ENCODE results near the gene DNAJC3.

Gene DNAJC3

GRCh38 chr13:95822303-95822702 lies 145.4 kb downstream of the DNAJC3 start:
- Histone ChIP-seq H3K27me3 (ENCODE audit: control insufficient read depth, low read length) (no peaks in the 10 kb centered on the region), H3F3A (ENCODE audit: control insufficient read depth, insufficient read depth) (no peaks in the 10 kb centered on the region), H3K4me1 (ENCODE audit: control insufficient read depth, low read length) (no peaks in the 10 kb centered on the region), H3K27ac (ENCODE audit: low read depth, low read length) (no peak overlapping the region), H3K4me3 (ENCODE audit: low read length) (no peak overlapping the region), H3K79me2 (ENCODE audit: control insufficient read depth, low read length) (no peaks in the 10 kb centered on the region), H3K36me3 (ENCODE audit: control insufficient read depth, low read length) (peaks cover 3% of the 10 kb centered on the region; the same call in 1 of the 2 replicates), H4K20me1 (ENCODE audit: control insufficient read depth, insufficient read depth, low read depth, low read length) (no peaks in the 10 kb centered on the region), H3K4me2 (ENCODE audit: low read length) (no peak overlapping the region), H3K9me2 (replicated peaks; ENCODE audit: control insufficient read depth, low read length) (no peaks in the 10 kb centered on the region), H3K9me3 (ENCODE audit: control insufficient read depth, insufficient read depth, low read length) (no peaks in the 10 kb centered on the region)
- TF ChIP-seq EZH2phosphoT487 (IDR thresholded peaks at IDR 0.05; ENCODE audit: borderline replicate concordance, low read length) (no peak), CTCF (IDR thresholded peaks at IDR 0.05; ENCODE audit: low read depth, low read length, poor library complexity, severe bottlenecking) (no peak)

- H3K79me2 ChIP-seq (ENCODE audit: control insufficient read depth, low read length) = no peaks in the 10 kb centered on the region
- no peaks in the 10 kb centered on the region for H4K20me1 ChIP-seq (ENCODE audit: control insufficient read depth, insufficient read depth, low read depth, low read length)
- no peak overlapping the region for H3K4me3 ChIP-seq (ENCODE audit: low read length)
- no peaks in the 10 kb centered on the region for H3K4me1 ChIP-seq (ENCODE audit: control insufficient read depth, low read length)
- no peaks in the 10 kb centered on the region for H3K9me2 ChIP-seq (replicated peaks; ENCODE audit: control insufficient read depth, low read length)
- TF ChIP-seq CTCF (IDR thresholded peaks at IDR 0.05; ENCODE audit: low read depth, low read length, poor library complexity, severe bottlenecking) (no peak), EZH2phosphoT487 (IDR thresholded peaks at IDR 0.05; ENCODE audit: borderline replicate concordance, low read length) (no peak)
- no peaks in the 10 kb centered on the region for H3F3A ChIP-seq (ENCODE audit: control insufficient read depth, insufficient read depth)
- H3K27me3 ChIP-seq (ENCODE audit: control insufficient read depth, low read length) = no peaks in the 10 kb centered on the region
- no peaks in the 10 kb centered on the region for H3K9me3 ChIP-seq (ENCODE audit: control insufficient read depth, insufficient read depth, low read length)
- no peak overlapping the region for H3K4me2 ChIP-seq (ENCODE audit: low read length)
- H3K36me3 ChIP-seq (ENCODE audit: control insufficient read depth, low read length) = no peaks in the 10 kb centered on the region; the same call in 1 of the 2 replicates
- no peak overlapping the region for H3K27ac ChIP-seq (ENCODE audit: low read depth, low read length)
These were observed 156.2 kb downstream of the DNAJC3 start for GRCh38 chr13:95833126-95833525.

GRCh38 chr13:95833719-95834118 lies 156.8 kb downstream of the DNAJC3 start:
- TF ChIP-seq CTCF (IDR thresholded peaks at IDR 0.05; ENCODE audit: low read depth, low read length, poor library complexity, severe bottlenecking) = no peak
- no peak for TF ChIP-seq EZH2phosphoT487 (IDR thresholded peaks at IDR 0.05; ENCODE audit: borderline replicate concordance, low read length)
- no peaks in the 10 kb centered on the region for H3K9me2 ChIP-seq (replicated peaks; ENCODE audit: control insufficient read depth, low read length)
- no peak overlapping the region for H3K27ac ChIP-seq (ENCODE audit: low read depth, low read length)
- no peaks in the 10 kb centered on the region for H3K4me1 ChIP-seq (ENCODE audit: control insufficient read depth, low read length)
- H3F3A ChIP-seq (ENCODE audit: control insufficient read depth, insufficient read depth) = no peaks in the 10 kb centered on the region
- H4K20me1 ChIP-seq (ENCODE audit: control insufficient read depth, insufficient read depth, low read depth, low read length) = no peaks in the 10 kb centered on the region
- no peak overlapping the region for H3K4me3 ChIP-seq (ENCODE audit: low read length)
- H3K79me2 ChIP-seq (ENCODE audit: control insufficient read depth, low read length) = no peaks in the 10 kb centered on the region
- no peak overlapping the region for H3K4me2 ChIP-seq (ENCODE audit: low read length)
- no peaks in the 10 kb centered on the region for H3K9me3 ChIP-seq (ENCODE audit: control insufficient read depth, insufficient read depth, low read length)
- H3K36me3 ChIP-seq (ENCODE audit: control insufficient read depth, low read length) = no peaks in the 10 kb centered on the region; the same call in 1 of the 2 replicates
- H3K27me3 ChIP-seq (ENCODE audit: control insufficient read depth, low read length) = no peaks in the 10 kb centered on the region

Data from DOHH2 (cell line).